Neutrophil (primary cell): ENCODE measurements around the gene ACRV1.

ENCODE experiments used
- H3K27ac ChIP-seq: fragments of 200-600 bp; sonication (generic); 2 replicates; pipeline ENCODE4 v1.5.1; 2016; ENCODE audit warnings: mild to moderate bottlenecking, moderate library complexity
- H3K27me3 ChIP-seq: fragments of 200-600 bp; sonication (generic); 2 replicates; pipeline ENCODE4 v1.6.0; 2016; ENCODE audit warnings: mild to moderate bottlenecking
- H3K36me3 ChIP-seq: fragments of 200-600 bp; sonication (generic); 2 replicates; pipeline ENCODE4 v1.5.1; 2017
- H3K4me1 ChIP-seq, 2 experiments: fragments of 200-600 bp in 1 of 2; sonication (generic) in 1 of 2; 1 replicate in 1 of 2; 2 replicates in 1 of 2; pipeline versions ENCODE4 v1.5.1 to v1.6.1; 2013 to 2016; ENCODE audit warnings: low read depth in 1 of 2, low read length in 1 of 2, mild to moderate bottlenecking in 1 of 2, moderate library complexity in 1 of 2; ENCODE audit not compliant: control insufficient read depth in 1 of 2, insufficient read depth in 1 of 2
- H3K4me3 ChIP-seq, 2 experiments: fragments of 200-600 bp in 1 of 2; sonication (generic) in 1 of 2; 1 replicate in 1 of 2; 2 replicates in 1 of 2; pipeline ENCODE4 v1.5.1; 2013 to 2016; ENCODE audit warnings: low read depth in 1 of 2, low read length in 1 of 2, mild to moderate bottlenecking in 1 of 2, moderate library complexity in 1 of 2
- H3K9me3 ChIP-seq: fragments of 200-600 bp; sonication (generic); 2 replicates; pipeline ENCODE4 v1.5.1; 2016
- TF ChIP-seq, protein P1 (sequence below): fragments of 200-600 bp; sonication (generic); IDR thresholded peaks from 2 replicates; pipeline ENCODE4 v1.5.1; 2016; ENCODE audit warnings: antibody characterized with exemption

Gene ACRV1

DNA sequence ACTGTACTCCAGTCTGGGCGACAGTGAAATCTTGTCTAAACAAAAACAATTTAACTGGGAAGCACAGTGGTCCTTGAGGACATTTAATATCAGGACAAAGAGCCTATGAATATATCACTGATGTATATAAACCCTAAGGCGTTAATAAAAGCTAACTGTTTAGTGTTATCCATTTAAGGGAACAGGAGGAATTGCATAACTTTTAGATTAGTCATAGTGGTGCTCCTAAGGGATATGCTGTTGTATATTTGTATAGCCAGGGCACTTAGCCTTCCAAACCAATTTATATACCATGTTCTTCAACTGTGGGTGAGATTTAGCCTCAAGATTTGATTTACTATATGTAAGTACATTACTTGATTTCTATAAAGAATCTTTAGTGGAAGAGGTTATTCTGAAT lies 58.7 kb downstream of the ACRV1 start:
- no peaks in the 10 kb centered on the region for H3K9me3 ChIP-seq
- TF ChIP-seq, protein P1, sequence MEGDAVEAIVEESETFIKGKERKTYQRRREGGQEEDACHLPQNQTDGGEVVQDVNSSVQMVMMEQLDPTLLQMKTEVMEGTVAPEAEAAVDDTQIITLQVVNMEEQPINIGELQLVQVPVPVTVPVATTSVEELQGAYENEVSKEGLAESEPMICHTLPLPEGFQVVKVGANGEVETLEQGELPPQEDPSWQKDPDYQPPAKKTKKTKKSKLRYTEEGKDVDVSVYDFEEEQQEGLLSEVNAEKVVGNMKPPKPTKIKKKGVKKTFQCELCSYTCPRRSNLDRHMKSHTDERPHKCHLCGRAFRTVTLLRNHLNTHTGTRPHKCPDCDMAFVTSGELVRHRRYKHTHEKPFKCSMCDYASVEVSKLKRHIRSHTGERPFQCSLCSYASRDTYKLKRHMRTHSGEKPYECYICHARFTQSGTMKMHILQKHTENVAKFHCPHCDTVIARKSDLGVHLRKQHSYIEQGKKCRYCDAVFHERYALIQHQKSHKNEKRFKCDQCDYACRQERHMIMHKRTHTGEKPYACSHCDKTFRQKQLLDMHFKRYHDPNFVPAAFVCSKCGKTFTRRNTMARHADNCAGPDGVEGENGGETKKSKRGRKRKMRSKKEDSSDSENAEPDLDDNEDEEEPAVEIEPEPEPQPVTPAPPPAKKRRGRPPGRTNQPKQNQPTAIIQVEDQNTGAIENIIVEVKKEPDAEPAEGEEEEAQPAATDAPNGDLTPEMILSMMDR: no peak
- H3K4me3 ChIP-seq: no peak overlapping the region
- peaks cover 15 to 20% of the 10 kb centered on the region in 2 experiments for H3K4me1 ChIP-seq
- no peak overlapping the region for H3K27ac ChIP-seq
- no peaks in the 10 kb centered on the region for H3K27me3 ChIP-seq
- peaks cover 52% of the 10 kb centered on the region for H3K36me3 ChIP-seq
